GM18867 (cell line): ENCODE data around the gene CARD8.
A peak's percentile ranks its signal among the peaks of the same experiment; 100 is the strongest.

ENCODE experiments used
- ATAC-seq: cut with Tn5 transposase; IDR thresholded peaks from one replicate; pipeline ENCODE4 v1.9.1; 2021; ENCODE audit warnings: mild to moderate bottlenecking, moderate library complexity; ENCODE audit not compliant: unreplicated experiment

The CARD8 gene

GRCh38 chr19:48174445-48175030 lies 81.2 kb downstream of the CARD8 start:
- no peak for ATAC-seq

GRCh38 chr19:48171710-48172109 lies 84.0 kb downstream of the CARD8 start:
- no peak for ATAC-seq

- ATAC-seq: no peak
Measured at GRCh38 chr19:48170817-48171347, 84.8 kb downstream of the CARD8 start.

- ATAC-seq: peak; percentile 71
Measured at GRCh38 chr19:48169939-48170803, 85.5 kb downstream of the CARD8 start, which contains the start of the genes LIG1 and ZSWIM9. LIG1 (minus strand) TSS chr19:48170344; CDS start chr19:48165566, 4,778 bp downstream. ZSWIM9 (plus strand) TSS chr19:48170680; CDS start chr19:48171803, 1,123 bp downstream.

- ATAC-seq: peak; percentile 11
Measured at GRCh38 chr19:48169578-48169938, 86.2 kb downstream of the CARD8 start.

GRCh38 chr19:48168689-48169088 lies 87.0 kb downstream of the CARD8 start:
- ATAC-seq: no peak

GRCh38 chr19:48158210-48158790 lies 97.4 kb downstream of the CARD8 start:
- ATAC-seq: no peak
